Measurements from ENCODE around the gene TGFB1. TPM values are rescaled to one million over a fixed set of nuclear protein-coding genes. Genes with fewer than 3 reads are reported as not detected.

Gene TGFB1
- total and polyA plus RNA-seq, 9 of the 15 experiments (the other 6 are each of a cell fraction or from before 2014, with no cell fraction given), result 0.24 to 159 (median 17.2) TPM

DNA sequence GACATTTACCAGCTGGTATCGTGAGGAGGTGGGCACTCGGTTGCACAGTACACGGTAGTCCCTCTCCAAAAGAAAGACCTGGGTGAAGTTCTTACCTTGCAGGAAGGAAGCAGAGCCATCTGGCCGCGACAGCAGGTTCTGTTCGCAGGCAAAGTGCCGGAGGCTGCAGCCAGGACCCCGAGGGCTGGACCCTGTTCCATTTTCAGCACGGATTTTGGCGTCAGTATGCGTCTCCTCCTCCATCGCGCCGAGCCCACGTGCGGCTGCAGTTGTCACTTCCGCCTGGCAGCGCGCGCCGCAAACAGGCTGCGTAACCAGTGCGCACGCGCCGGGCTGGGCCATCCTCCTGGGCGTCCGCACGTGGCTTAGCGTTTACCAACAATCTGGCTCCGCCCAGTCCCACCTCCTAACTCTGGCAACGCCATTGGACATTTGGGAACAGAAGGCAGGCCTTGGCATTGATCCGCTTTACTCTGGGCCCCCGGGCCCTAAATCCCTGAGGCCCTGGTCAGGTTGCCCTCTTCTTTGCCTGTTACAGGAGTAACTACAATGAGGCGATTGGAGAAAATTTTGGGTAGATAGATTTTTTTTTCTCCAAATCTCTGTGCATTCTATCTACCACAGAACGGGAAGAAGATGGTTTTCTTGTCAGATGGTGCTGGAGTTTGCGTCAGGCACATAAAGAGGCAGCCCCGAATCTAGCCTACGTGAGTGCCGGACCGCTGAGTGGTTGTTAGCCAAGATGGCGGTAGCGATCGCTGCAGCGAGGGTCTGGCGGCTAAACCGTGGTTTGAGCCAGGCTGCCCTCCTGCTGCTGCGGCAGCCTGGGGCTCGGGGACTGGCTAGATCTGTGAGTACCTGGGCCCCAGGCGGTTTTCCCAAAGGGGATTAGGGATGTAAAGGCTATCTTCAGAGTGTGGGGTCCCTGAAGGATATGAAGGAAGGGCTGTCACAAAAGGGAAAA is 43.6 kb upstream of the TGFB1 start, which contains the start of the genes BCKDHA and EXOSC5:
TSS of gene BCKDHA (plus strand) at position 733 of the 964 bp plus-strand sequence. CDS start at position 743, 10 bp downstream.
TSS of gene EXOSC5 (minus strand) at position 274 of the 964 bp plus-strand sequence. CDS start at position 243, 31 bp downstream.
- ChIA-PET POLR2A (interaction anchor here (0.7 to 1.6 kb wide), 3 partner anchors 10 to 42 kb away, joined by 3 to 12 read pairs (median 5); partner anchors contain the start of genes B3GNT8 and DMAC2), CTCF (ENCODE audit: low intra/inter-chr PET ratio) (no interaction called here)
- no peaks in the 10 kb centered on the region for H3K27me3 ChIP-seq (ENCODE audit: control insufficient read depth in 2 of 2, insufficient read depth in 2 of 2, low read length in 2 of 2)
- H3K79me2 ChIP-seq (ENCODE audit: control insufficient read depth, insufficient read depth, low read length), result peaks cover 48% of the 10 kb centered on the region
- FAIRE-seq, result peak; percentile 99
- peaks cover 15 to 22% of the 10 kb centered on the region in 2 experiments; a peak in 4 of 5 replicates for H3K4me1 ChIP-seq (replicated peaks in 1 of 2; ENCODE audit: control insufficient read depth in 2 of 2, insufficient read depth in 2 of 2, low read length in 2 of 2)
- peak; percentile 97 for ATAC-seq
- H3K9ac ChIP-seq (ENCODE audit: insufficient read depth in 1 of 2, low read depth in 2 of 2, low read length in 2 of 2), result peak within 1 kb of the TSS; percentile 92 to 97
- H2AFZ ChIP-seq (ENCODE audit: low read depth, low read length), result peak within 1 kb of the TSS; percentile 85
- TSS peak; percentile 80 for BruUV-seq (replicated peaks)
- peak within 1 kb of the TSS; percentile 90 for H3K4me2 ChIP-seq (ENCODE audit: insufficient read depth, low read length)
- intact Hi-C loops (cut with micrococcal nuclease), result loop anchor here (2.0 to 5.0 kb wide), 2 partner anchors 31 to 35 kb away; no protein-coding TSS in a partner anchor
- WGBS (ENCODE audit: insufficient coverage, low coverage, missing lambda C conversion rate), result 1% methylated on average over 49 of the region's 50 CpGs
- DNase-seq (ENCODE audit: extremely low read depth in 1 of 4, low spot score in 3 of 4), result peak; percentile 96 to 100 (median 98)
- H3K27ac ChIP-seq (ENCODE audit: extremely low read depth, low read depth, low read length), result peak within 1 kb of the TSS; percentile 95
- H3K9me1 ChIP-seq (ENCODE audit: control insufficient read depth, insufficient read depth, low read length), result no peaks in the 10 kb centered on the region
- in situ Hi-C loops (cut with MboI), result no loop called here
- H3K36me3 ChIP-seq (ENCODE audit: control insufficient read depth, insufficient read depth, low read length), result peaks cover 12% of the 10 kb centered on the region; the same call in 1 of the 3 replicates
- no peaks in the 10 kb centered on the region for H3K9me3 ChIP-seq (replicated peaks; ENCODE audit: control insufficient read depth, insufficient read depth, low read depth, low read length)
- peak within 1 kb of the TSS; percentile 73 for H3K4me3 ChIP-seq
- no peaks in the 10 kb centered on the region for H4K20me1 ChIP-seq (replicated peaks; ENCODE audit: control insufficient read depth, insufficient read depth, low read length)
- TF ChIP-seq PRMT5 (CRISPR knock-in tag; IDR thresholded peaks at IDR 0.05) (no peak), ETV6 (IDR thresholded peaks at IDR 0.05; ENCODE audit: borderline replicate concordance in 1 of 2, low read depth in 2 of 2, low read length in 1 of 2) (no peak), ETV6 (CRISPR knock-in tag; IDR thresholded peaks at IDR 0.05; ENCODE audit: borderline replicate concordance) (no peak), ZNF12 (CRISPR knock-in tag; IDR thresholded peaks at IDR 0.05) (0 out of 2 replicates have a peak, but pooled peaks have one; percentile 11), CXXC5 (CRISPR knock-in tag; IDR thresholded peaks at IDR 0.05) (peak; percentile 82), MEF2D (tag; conservative IDR thresholded peaks at IDR 0.05; ENCODE audit: low read depth) (no peak), HMGN3 (IDR thresholded peaks at IDR 0.05; ENCODE audit: borderline replicate concordance, extremely low read depth, insufficient read length, low read depth, low read length) (peak; percentile 89), ADNP (tag; IDR thresholded peaks at IDR 0.05) (no peak), TFAM (CRISPR knock-in tag; conservative IDR thresholded peaks at IDR 0.05) (no peak)
- TF ChIP-seq, protein P1, sequence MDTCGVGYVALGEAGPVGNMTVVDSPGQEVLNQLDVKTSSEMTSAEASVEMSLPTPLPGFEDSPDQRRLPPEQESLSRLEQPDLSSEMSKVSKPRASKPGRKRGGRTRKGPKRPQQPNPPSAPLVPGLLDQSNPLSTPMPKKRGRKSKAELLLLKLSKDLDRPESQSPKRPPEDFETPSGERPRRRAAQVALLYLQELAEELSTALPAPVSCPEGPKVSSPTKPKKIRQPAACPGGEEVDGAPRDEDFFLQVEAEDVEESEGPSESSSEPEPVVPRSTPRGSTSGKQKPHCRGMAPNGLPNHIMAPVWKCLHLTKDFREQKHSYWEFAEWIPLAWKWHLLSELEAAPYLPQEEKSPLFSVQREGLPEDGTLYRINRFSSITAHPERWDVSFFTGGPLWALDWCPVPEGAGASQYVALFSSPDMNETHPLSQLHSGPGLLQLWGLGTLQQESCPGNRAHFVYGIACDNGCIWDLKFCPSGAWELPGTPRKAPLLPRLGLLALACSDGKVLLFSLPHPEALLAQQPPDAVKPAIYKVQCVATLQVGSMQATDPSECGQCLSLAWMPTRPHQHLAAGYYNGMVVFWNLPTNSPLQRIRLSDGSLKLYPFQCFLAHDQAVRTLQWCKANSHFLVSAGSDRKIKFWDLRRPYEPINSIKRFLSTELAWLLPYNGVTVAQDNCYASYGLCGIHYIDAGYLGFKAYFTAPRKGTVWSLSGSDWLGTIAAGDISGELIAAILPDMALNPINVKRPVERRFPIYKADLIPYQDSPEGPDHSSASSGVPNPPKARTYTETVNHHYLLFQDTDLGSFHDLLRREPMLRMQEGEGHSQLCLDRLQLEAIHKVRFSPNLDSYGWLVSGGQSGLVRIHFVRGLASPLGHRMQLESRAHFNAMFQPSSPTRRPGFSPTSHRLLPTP (IDR thresholded peaks at IDR 0.05; ENCODE audit: borderline replicate concordance, extremely low read depth, insufficient read length), result no peak
- TF ChIP-seq, protein P2, sequence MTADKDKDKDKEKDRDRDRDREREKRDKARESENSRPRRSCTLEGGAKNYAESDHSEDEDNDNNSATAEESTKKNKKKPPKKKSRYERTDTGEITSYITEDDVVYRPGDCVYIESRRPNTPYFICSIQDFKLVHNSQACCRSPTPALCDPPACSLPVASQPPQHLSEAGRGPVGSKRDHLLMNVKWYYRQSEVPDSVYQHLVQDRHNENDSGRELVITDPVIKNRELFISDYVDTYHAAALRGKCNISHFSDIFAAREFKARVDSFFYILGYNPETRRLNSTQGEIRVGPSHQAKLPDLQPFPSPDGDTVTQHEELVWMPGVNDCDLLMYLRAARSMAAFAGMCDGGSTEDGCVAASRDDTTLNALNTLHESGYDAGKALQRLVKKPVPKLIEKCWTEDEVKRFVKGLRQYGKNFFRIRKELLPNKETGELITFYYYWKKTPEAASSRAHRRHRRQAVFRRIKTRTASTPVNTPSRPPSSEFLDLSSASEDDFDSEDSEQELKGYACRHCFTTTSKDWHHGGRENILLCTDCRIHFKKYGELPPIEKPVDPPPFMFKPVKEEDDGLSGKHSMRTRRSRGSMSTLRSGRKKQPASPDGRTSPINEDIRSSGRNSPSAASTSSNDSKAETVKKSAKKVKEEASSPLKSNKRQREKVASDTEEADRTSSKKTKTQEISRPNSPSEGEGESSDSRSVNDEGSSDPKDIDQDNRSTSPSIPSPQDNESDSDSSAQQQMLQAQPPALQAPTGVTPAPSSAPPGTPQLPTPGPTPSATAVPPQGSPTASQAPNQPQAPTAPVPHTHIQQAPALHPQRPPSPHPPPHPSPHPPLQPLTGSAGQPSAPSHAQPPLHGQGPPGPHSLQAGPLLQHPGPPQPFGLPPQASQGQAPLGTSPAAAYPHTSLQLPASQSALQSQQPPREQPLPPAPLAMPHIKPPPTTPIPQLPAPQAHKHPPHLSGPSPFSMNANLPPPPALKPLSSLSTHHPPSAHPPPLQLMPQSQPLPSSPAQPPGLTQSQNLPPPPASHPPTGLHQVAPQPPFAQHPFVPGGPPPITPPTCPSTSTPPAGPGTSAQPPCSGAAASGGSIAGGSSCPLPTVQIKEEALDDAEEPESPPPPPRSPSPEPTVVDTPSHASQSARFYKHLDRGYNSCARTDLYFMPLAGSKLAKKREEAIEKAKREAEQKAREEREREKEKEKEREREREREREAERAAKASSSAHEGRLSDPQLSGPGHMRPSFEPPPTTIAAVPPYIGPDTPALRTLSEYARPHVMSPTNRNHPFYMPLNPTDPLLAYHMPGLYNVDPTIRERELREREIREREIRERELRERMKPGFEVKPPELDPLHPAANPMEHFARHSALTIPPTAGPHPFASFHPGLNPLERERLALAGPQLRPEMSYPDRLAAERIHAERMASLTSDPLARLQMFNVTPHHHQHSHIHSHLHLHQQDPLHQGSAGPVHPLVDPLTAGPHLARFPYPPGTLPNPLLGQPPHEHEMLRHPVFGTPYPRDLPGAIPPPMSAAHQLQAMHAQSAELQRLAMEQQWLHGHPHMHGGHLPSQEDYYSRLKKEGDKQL (CRISPR knock-in tag; IDR thresholded peaks at IDR 0.05; ENCODE audit: borderline replicate concordance), result no peak
